ENCODE results near the gene BMP8B.
"Not testable (repeated sequence)": the region's sequence is repeated elsewhere in the genome, so short reads cannot be mapped to it uniquely, and the experiment has no call there.

The BMP8B gene

GRCh38 chr1:39777896-39778295 lies 10.8 kb downstream of the BMP8B start:
- not testable (repeated sequence) for DNase-seq

- no peak for DNase-seq
Measured at GRCh38 chr1:39777306-39777705, 11.4 kb downstream of the BMP8B start.

GRCh38 chr1:39776886-39777285 lies 11.8 kb downstream of the BMP8B start:
- DNase-seq, result no peak

- no peak for DNase-seq
Measured at GRCh38 chr1:39776400-39776713, 12.3 kb downstream of the BMP8B start.

GRCh38 chr1:39775676-39776399 lies 12.8 kb downstream of the BMP8B start:
- DNase-seq, result not testable (repeated sequence)

- not testable (repeated sequence) for DNase-seq
Measured at GRCh38 chr1:39775141-39775540, 13.5 kb downstream of the BMP8B start.

GRCh38 chr1:39773369-39773979 lies 15.2 kb downstream of the BMP8B start:
- not testable (repeated sequence) for DNase-seq

GRCh38 chr1:39771022-39771532 lies 17.6 kb downstream of the BMP8B start, which contains the start of gene OXCT2:
OXCT2 (minus strand) TSS chr1:39771348; CDS start chr1:39771255, 93 bp downstream.
- DNase-seq, result not testable (repeated sequence)

- not testable (repeated sequence) for DNase-seq
Measured at GRCh38 chr1:39770100-39771021, 18.3 kb downstream of the BMP8B start.

- DNase-seq, result not testable (repeated sequence)
Measured at GRCh38 chr1:39769502-39769901, 19.2 kb downstream of the BMP8B start.

GRCh38 chr1:39766466-39766865 lies 22.2 kb downstream of the BMP8B start:
- DNase-seq, result not testable (repeated sequence)

GRCh38 chr1:39764512-39764911 lies 24.2 kb downstream of the BMP8B start:
- not testable (repeated sequence) for DNase-seq

GRCh38 chr1:39763619-39764374 lies 24.9 kb downstream of the BMP8B start:
- DNase-seq, result not testable (repeated sequence)

GRCh38 chr1:39762550-39763540 lies 25.8 kb downstream of the BMP8B start:
- no peak for DNase-seq

GRCh38 chr1:39761557-39762260 lies 27.0 kb downstream of the BMP8B start:
- no peak for DNase-seq

GRCh38 chr1:39761016-39761415 lies 27.6 kb downstream of the BMP8B start:
- DNase-seq, result no peak

GRCh38 chr1:39760074-39761008 lies 28.3 kb downstream of the BMP8B start:
- no peak for DNase-seq

- no peak for DNase-seq
Measured at GRCh38 chr1:39759436-39759726, 29.3 kb downstream of the BMP8B start.

All from DMS79 (cell line).